OCI-LY1 (cell line): ENCODE results near the gene CTSD.

ENCODE experiments used
- H2AFZ ChIP-seq: fragments of 200-600 bp; sonication (generic), shearing (Covaris generic); 2 replicates; pipeline ENCODE4 v1.6.0; 2014; ENCODE audit warnings: antibody characterized with exemption, mild to moderate bottlenecking, low read length
- H3F3A ChIP-seq: fragments of 200-600 bp; sonication (generic), shearing (Covaris generic); 2 replicates; pipeline ENCODE4 v1.6.0; 2014; ENCODE audit warnings: mild to moderate bottlenecking, antibody characterized with exemption, low read length, moderate library complexity; ENCODE audit not compliant: insufficient read depth
- H3K27ac ChIP-seq: fragments of 200-600 bp; sonication (generic); 2 replicates; pipeline ENCODE4 v1.5.1; 2014; ENCODE audit warnings: low read length, mixed run types, mild to moderate bottlenecking, low read depth; ENCODE audit not compliant: poor library complexity, severe bottlenecking
- H3K27me3 ChIP-seq: fragments of 200-600 bp; sonication (generic); 2 replicates; pipeline ENCODE4 v1.6.0; 2014; ENCODE audit warnings: antibody characterized with exemption, mild to moderate bottlenecking, low read length, moderate library complexity; ENCODE audit not compliant: insufficient read depth
- H3K36me3 ChIP-seq: fragments of 200-600 bp; sonication (generic); 2 replicates; pipeline ENCODE4 v1.6.1; 2014; ENCODE audit warnings: mild to moderate bottlenecking, antibody characterized with exemption, low read length, moderate library complexity, mixed read lengths; ENCODE audit not compliant: insufficient read depth
- H3K4me1 ChIP-seq: fragments of 200-600 bp; sonication (generic); 2 replicates; pipeline ENCODE4 v1.5.1; 2014; ENCODE audit warnings: mild to moderate bottlenecking, low read length, moderate library complexity; ENCODE audit not compliant: insufficient read depth, severe bottlenecking
- H3K4me2 ChIP-seq: fragments of 200-600 bp; sonication (generic), shearing (Covaris generic); 2 replicates; pipeline ENCODE4 v1.6.1; 2014; ENCODE audit warnings: low read length
- H3K4me3 ChIP-seq: fragments of 200-600 bp; sonication (generic); 2 replicates; pipeline ENCODE4 v1.5.1; 2014; ENCODE audit warnings: low read length, low read depth, mild to moderate bottlenecking, mixed read lengths; ENCODE audit not compliant: poor library complexity, severe bottlenecking
- H3K79me2 ChIP-seq: fragments of 200-600 bp; shearing (Covaris generic); 2 replicates; pipeline ENCODE4 v1.6.1; 2016; ENCODE audit warnings: mixed run types, low read length, mixed read lengths; ENCODE audit not compliant: insufficient read depth
- H3K9ac ChIP-seq: fragments of 200-600 bp; sonication (generic), shearing (Covaris generic); 2 replicates; pipeline ENCODE4 v1.6.1; 2014; ENCODE audit warnings: mild to moderate bottlenecking, low read length, mixed read lengths
- H3K9me2 ChIP-seq: fragments of 200-600 bp; sonication (generic), shearing (Covaris generic); 2 replicates; pipeline ENCODE4 v1.6.1; 2014; ENCODE audit warnings: low read depth, mild to moderate bottlenecking, low read length, mixed read lengths
- H3K9me3 ChIP-seq: fragments of 200-600 bp; shearing (Covaris generic); 2 replicates; pipeline ENCODE4 v1.6.1; 2014; ENCODE audit warnings: low read length, mixed read lengths
- H4K20me1 ChIP-seq: fragments of 200-600 bp; sonication (generic), shearing (Covaris generic); 2 replicates; pipeline ENCODE4 v1.6.0; 2016; ENCODE audit warnings: mild to moderate bottlenecking, low read length; ENCODE audit not compliant: insufficient read depth
- CTCF ChIP-seq: fragments of 200-600 bp; sonication (generic), shearing (Covaris generic); IDR thresholded peaks from 2 replicates; pipeline ENCODE4 v1.5.1; 2017; ENCODE audit warnings: mild to moderate bottlenecking, antibody characterized with exemption, low read length, moderate library complexity, mixed read lengths
- EZH2 ChIP-seq: fragments of 200-600 bp; sonication (generic), shearing (Covaris generic); IDR thresholded peaks from 2 replicates; pipeline ENCODE4 v1.8.0; 2017; ENCODE audit warnings: borderline replicate concordance, mixed run types, mild to moderate bottlenecking, antibody characterized with exemption, low read length, moderate library complexity, mixed read lengths

Gene CTSD

GRCh38 chr11:1797391-1798125, 33.8 kb upstream of the CTSD start:
- TF ChIP-seq CTCF (no peak), EZH2 (no peak)
- H3K9me2 ChIP-seq: no peaks in the 10 kb centered on the region

GRCh38 chr11:1796413-1797011, 32.8 kb upstream of the CTSD start:
- H4K20me1 ChIP-seq: no peaks in the 10 kb centered on the region
- no peaks in the 10 kb centered on the region for H3K79me2 ChIP-seq
- no peaks in the 10 kb centered on the region for H3K9me2 ChIP-seq
- no peaks in the 10 kb centered on the region for H3K36me3 ChIP-seq
- H3K4me2 ChIP-seq: no peak overlapping the region
- no peak overlapping the region for H3K27ac ChIP-seq
- no peaks in the 10 kb centered on the region for H3K9me3 ChIP-seq
- no peaks in the 10 kb centered on the region; the same call in 1 of the 2 replicates for H3K27me3 ChIP-seq
- H3K4me1 ChIP-seq: no peaks in the 10 kb centered on the region
- H3K9ac ChIP-seq: no peak overlapping the region
- H3K4me3 ChIP-seq: no peak overlapping the region
- no peak overlapping the region for H2AFZ ChIP-seq
- H3F3A ChIP-seq: no peaks in the 10 kb centered on the region
- TF ChIP-seq EZH2: no peak

More at GRCh38 chr11:1797391-1798125, 33.8 kb upstream of the CTSD start:
- Histone ChIP-seq H3K27ac (no peak overlapping the region), H3K4me1 (no peaks in the 10 kb centered on the region), H3K27me3 (no peaks in the 10 kb centered on the region; the same call in 1 of the 2 replicates), H3K36me3 (no peaks in the 10 kb centered on the region), H3K4me2 (no peak overlapping the region), H3K79me2 (no peaks in the 10 kb centered on the region), H3F3A (no peaks in the 10 kb centered on the region), H3K4me3 (no peak overlapping the region), H3K9ac (no peak overlapping the region), H3K9me3 (no peaks in the 10 kb centered on the region), H2AFZ (no peak overlapping the region), H4K20me1 (no peaks in the 10 kb centered on the region)

GRCh38 chr11:1793081-1793480, 29.4 kb upstream of the CTSD start:
- Histone ChIP-seq H3K4me2 (no peak overlapping the region), H3K4me3 (no peak overlapping the region), H3K27ac (no peak overlapping the region), H3K9me2 (no peaks in the 10 kb centered on the region), H3F3A (no peaks in the 10 kb centered on the region), H3K79me2 (no peaks in the 10 kb centered on the region), H3K27me3 (no peaks in the 10 kb centered on the region; the same call in 1 of the 2 replicates), H3K9ac (no peak overlapping the region), H3K9me3 (no peaks in the 10 kb centered on the region), H4K20me1 (no peaks in the 10 kb centered on the region), H2AFZ (no peak overlapping the region), H3K36me3 (no peaks in the 10 kb centered on the region), H3K4me1 (no peaks in the 10 kb centered on the region)
- TF ChIP-seq EZH2 (no peak), CTCF (no peak)

- no peak overlapping the region for H3K9ac ChIP-seq
Measured at GRCh38 chr11:1792461-1792860, 28.7 kb upstream of the CTSD start.

More at GRCh38 chr11:1792461-1792860, 28.7 kb upstream of the CTSD start:
- no peak for TF ChIP-seq CTCF
- TF ChIP-seq EZH2: no peak
- Histone ChIP-seq H3K9me3 (no peaks in the 10 kb centered on the region), H3K4me2 (no peak overlapping the region), H2AFZ (no peak overlapping the region), H3K4me1 (no peaks in the 10 kb centered on the region), H3K36me3 (no peaks in the 10 kb centered on the region), H4K20me1 (no peaks in the 10 kb centered on the region), H3F3A (no peaks in the 10 kb centered on the region), H3K9me2 (no peaks in the 10 kb centered on the region), H3K27ac (no peak overlapping the region), H3K4me3 (no peak overlapping the region), H3K79me2 (no peaks in the 10 kb centered on the region), H3K27me3 (no peaks in the 10 kb centered on the region; the same call in 1 of the 2 replicates)
